Glutamatergic neuron (in vitro differentiated cells): ENCODE measurements around the gene KLF17. TPM values are rescaled to one million over a fixed set of nuclear protein-coding genes. Genes with fewer than 3 reads are reported as not detected.

Experiments
- DNase-seq: peaks from one replicate; pipeline ENCODE4 v3.0.0; 2022
- H3K27ac Mint-ChIP-seq: one replicate; pipeline ENCODE4 v1.8.0; 2020; ENCODE audit warnings: mild to moderate bottlenecking, mixed read lengths, inconsistent platforms; ENCODE audit not compliant: unreplicated experiment
- H3K27me3 Mint-ChIP-seq: one replicate; pipeline ENCODE4 v1.8.0; 2020; ENCODE audit warnings: mild to moderate bottlenecking, moderate library complexity, mixed read lengths, inconsistent platforms; ENCODE audit not compliant: unreplicated experiment
- H3K36me3 Mint-ChIP-seq: one replicate; pipeline ENCODE4 v1.8.0; 2020; ENCODE audit warnings: mild to moderate bottlenecking, mixed read lengths, inconsistent platforms; ENCODE audit not compliant: unreplicated experiment
- H3K4me1 Mint-ChIP-seq: one replicate; pipeline ENCODE4 v1.8.0; 2020; ENCODE audit warnings: mild to moderate bottlenecking, low read depth, mixed read lengths, inconsistent platforms; ENCODE audit not compliant: unreplicated experiment
- H3K4me3 Mint-ChIP-seq: one replicate; pipeline ENCODE4 v1.8.0; 2020; ENCODE audit warnings: mild to moderate bottlenecking, mixed read lengths, inconsistent platforms; ENCODE audit not compliant: unreplicated experiment
- H3K9me3 Mint-ChIP-seq: one replicate; pipeline ENCODE4 v1.8.0; 2020; ENCODE audit warnings: mild to moderate bottlenecking, moderate library complexity, mixed read lengths, inconsistent platforms; ENCODE audit not compliant: unreplicated experiment
- total RNA-seq: library from RNA; stranded (reverse); fragmentation: NEBNext Ultra II Directional; extraction: Animal tissue kit (Norgen Biotek cat#: 25700); gene quantifications from one replicate; pipeline ENCODE4 v1.2.1, GENCODE V29; 2021; ENCODE audit not compliant: unreplicated experiment
- TF ChIP-seq, protein P1 (sequence below): fragments of 200-600 bp; sonication (generic); IDR thresholded peaks from one replicate; pipeline ENCODE4 v1.5.0; 2021; ENCODE audit not compliant: partially characterized antibody, unreplicated experiment

The KLF17 gene
- total RNA-seq, 1 donor from 2014 or later = 10.9 TPM

DNA sequence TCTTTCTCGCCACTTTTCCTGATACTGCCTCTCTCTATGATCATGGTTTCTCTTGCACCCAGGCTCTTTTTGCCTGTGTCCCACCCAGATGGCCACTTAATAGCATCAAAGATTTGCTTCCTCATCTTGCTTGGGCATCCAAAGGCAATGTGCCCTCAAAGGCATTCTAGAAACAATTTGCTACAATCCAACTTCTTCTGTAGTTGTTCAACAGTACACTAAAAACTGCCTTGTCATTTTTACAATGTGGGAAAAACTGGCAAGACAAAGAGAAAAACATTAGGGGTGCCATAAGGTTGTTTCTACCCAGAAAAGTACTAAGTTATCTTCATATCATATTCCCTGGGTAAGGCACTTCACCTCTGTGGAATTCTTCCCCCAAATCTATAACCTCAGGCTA lies 39.3 kb downstream of the KLF17 start:
- H3K4me3 Mint-ChIP-seq = no peak overlapping the region
- H3K36me3 Mint-ChIP-seq = peaks cover 5% of the 10 kb centered on the region
- no peaks in the 10 kb centered on the region for H3K4me1 Mint-ChIP-seq
- no peaks in the 10 kb centered on the region for H3K9me3 Mint-ChIP-seq
- DNase-seq = no peak
- TF ChIP-seq, protein P1, sequence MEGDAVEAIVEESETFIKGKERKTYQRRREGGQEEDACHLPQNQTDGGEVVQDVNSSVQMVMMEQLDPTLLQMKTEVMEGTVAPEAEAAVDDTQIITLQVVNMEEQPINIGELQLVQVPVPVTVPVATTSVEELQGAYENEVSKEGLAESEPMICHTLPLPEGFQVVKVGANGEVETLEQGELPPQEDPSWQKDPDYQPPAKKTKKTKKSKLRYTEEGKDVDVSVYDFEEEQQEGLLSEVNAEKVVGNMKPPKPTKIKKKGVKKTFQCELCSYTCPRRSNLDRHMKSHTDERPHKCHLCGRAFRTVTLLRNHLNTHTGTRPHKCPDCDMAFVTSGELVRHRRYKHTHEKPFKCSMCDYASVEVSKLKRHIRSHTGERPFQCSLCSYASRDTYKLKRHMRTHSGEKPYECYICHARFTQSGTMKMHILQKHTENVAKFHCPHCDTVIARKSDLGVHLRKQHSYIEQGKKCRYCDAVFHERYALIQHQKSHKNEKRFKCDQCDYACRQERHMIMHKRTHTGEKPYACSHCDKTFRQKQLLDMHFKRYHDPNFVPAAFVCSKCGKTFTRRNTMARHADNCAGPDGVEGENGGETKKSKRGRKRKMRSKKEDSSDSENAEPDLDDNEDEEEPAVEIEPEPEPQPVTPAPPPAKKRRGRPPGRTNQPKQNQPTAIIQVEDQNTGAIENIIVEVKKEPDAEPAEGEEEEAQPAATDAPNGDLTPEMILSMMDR = no peak
- no peak overlapping the region for H3K27ac Mint-ChIP-seq
- no peaks in the 10 kb centered on the region for H3K27me3 Mint-ChIP-seq

DNA sequence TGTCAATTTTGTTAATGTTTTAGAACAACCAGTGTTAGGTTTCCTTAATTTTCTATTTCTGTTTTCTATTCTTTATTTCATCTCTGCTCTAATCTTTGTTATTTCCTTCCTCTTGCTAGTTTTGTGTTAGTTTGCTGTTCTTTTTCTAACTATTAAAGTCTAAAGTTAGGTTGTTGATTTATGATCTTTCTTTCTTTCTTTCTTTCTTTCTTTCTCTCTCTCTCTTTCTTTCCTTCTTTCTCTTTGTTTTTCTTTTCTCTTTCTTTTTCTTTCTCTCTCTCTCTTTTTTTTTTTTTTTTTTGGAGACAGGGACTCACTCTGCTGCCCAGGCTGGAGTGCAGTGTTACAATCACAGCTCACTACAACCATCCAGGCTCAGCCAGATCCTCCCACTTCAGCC lies 40.2 kb downstream of the KLF17 start:
- TF ChIP-seq, protein P1 = no peak
- no peaks in the 10 kb centered on the region for H3K27me3 Mint-ChIP-seq
- H3K4me1 Mint-ChIP-seq = no peaks in the 10 kb centered on the region
- peaks cover 5% of the 10 kb centered on the region for H3K36me3 Mint-ChIP-seq
- peaks cover 2% of the 10 kb centered on the region for H3K9me3 Mint-ChIP-seq
- no peak overlapping the region for H3K27ac Mint-ChIP-seq
- H3K4me3 Mint-ChIP-seq = no peak overlapping the region
- DNase-seq = no peak

DNA sequence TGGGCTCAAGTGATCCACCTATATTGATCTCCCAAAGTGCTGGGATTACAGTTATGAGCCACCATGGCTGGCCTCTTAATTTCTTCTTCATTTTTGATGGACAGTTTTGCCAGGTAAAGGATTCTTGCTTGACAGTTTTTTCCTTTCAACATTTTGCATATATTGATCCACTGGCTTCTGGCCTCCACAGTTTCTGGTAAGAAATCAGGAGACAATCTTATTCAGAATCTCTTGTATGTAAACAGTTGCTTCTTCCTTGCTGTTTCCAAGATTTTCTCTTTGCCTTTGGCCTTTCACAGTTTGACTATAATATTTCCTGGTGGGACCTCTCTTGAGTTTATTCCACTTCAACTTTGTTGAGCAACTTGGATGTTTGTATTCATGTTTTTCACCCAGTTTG lies 42.9 kb downstream of the KLF17 start:
- Mint-ChIP-seq H3K9me3 (peaks cover 4% of the 10 kb centered on the region), H3K27me3 (no peaks in the 10 kb centered on the region), H3K4me3 (no peak overlapping the region), H3K27ac (no peak overlapping the region), H3K4me1 (no peaks in the 10 kb centered on the region), H3K36me3 (peaks cover 5% of the 10 kb centered on the region)
- no peak for DNase-seq
- TF ChIP-seq, protein P1 = no peak

DNA sequence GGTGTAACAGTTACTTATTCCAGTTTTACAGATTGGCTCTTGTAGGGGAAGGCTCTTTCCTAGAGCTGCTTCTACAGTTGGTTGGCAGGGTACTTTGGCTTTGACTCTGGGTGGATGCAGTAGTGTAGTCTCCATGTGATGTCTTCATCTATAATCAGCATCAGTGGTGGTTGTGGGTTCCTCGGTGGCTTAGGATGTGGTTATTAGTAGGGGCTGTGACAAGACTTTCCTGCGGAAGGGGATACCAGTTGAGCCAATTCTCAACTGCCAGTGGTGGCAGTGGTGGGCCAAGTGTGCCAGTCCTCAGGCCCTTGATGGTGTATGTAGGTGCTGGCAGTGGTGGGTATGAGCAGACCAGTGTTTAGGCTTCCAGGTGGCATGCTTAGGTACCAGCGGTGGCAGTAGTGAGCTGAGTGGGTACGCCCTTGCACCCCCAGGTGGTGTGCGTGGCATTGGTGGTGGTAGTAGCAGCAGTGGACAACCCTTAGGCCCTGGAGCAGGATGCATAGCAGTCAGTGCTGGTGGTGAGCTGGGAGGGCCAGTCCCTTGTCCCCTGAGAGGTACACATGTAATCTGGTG lies 50.0 kb downstream of the KLF17 start:
- Mint-ChIP-seq H3K9me3 (peaks cover 4% of the 10 kb centered on the region), H3K36me3 (peaks cover 15% of the 10 kb centered on the region), H3K27ac (no peak overlapping the region), H3K4me1 (no peaks in the 10 kb centered on the region), H3K27me3 (peaks cover 5% of the 10 kb centered on the region), H3K4me3 (no peak overlapping the region)
- TF ChIP-seq, protein P1 = no peak
- no peak for DNase-seq

DNA sequence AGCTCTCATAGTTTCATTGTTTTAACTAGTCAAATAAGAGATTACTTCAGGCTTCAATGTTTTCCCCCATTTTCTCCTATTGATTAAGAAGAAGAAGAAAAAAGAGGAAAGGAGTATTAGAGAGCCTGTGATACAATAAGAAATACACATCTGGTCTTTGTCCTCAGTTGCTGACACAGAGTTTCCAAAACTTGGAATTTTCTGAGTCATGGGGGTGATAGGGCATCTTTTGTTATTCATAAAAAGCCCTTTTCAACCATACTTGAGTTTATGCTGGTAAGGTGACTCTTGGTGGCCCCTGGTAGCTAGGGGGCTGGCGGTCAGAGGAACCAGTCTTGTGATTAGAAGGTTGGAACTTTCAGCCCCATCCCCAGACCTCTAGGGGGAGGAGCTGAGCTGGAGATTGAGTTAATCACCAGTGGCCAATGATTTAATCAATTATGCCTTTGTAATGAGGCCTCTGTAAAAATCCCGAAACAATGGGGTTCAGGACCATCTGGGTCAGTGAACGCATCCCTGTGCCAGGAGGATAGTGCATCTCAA lies 51.7 kb downstream of the KLF17 start:
- H3K27ac Mint-ChIP-seq = no peak overlapping the region
- DNase-seq = no peak
- peaks cover 4% of the 10 kb centered on the region for H3K9me3 Mint-ChIP-seq
- peaks cover 5% of the 10 kb centered on the region for H3K27me3 Mint-ChIP-seq
- H3K4me3 Mint-ChIP-seq = no peak overlapping the region
- H3K36me3 Mint-ChIP-seq = peaks cover 19% of the 10 kb centered on the region
- TF ChIP-seq, protein P1 = no peak
- no peaks in the 10 kb centered on the region for H3K4me1 Mint-ChIP-seq
